NCI-H146 treated with DMSO at 0.1 percent for 48 hours (cell line): Measurements from ENCODE around the gene GMDS.
A peak's percentile ranks its signal among the peaks of the same experiment; 100 is the strongest.

ENCODE experiments used
- DNase-seq: peaks from one replicate; lab custom pipeline; 2025; ENCODE audit not compliant: unreplicated experiment; lab: John Stamatoyannopoulos, UW

The GMDS gene

GRCh38 chr6:1786455-1787453 lies 458.7 kb downstream of the GMDS start:
- no peak for DNase-seq

GRCh38 chr6:1784422-1784884 lies 461.0 kb downstream of the GMDS start:
- DNase-seq, result no peak

- no peak for DNase-seq
Observed at GRCh38 chr6:1781817-1782184, 463.6 kb downstream of the GMDS start.

GRCh38 chr6:1781152-1781816 lies 464.1 kb downstream of the GMDS start:
- peak; percentile 56 for DNase-seq

- no peak for DNase-seq
Observed at GRCh38 chr6:1780251-1780867, 465.0 kb downstream of the GMDS start.

GRCh38 chr6:1778686-1779235 lies 466.6 kb downstream of the GMDS start:
- DNase-seq, result no peak

GRCh38 chr6:1777921-1778685 lies 467.3 kb downstream of the GMDS start:
- no peak for DNase-seq

GRCh38 chr6:1775441-1775840 lies 470.0 kb downstream of the GMDS start:
- no peak for DNase-seq

GRCh38 chr6:1774226-1774915 lies 471.0 kb downstream of the GMDS start:
- DNase-seq, result no peak

- DNase-seq, result no peak
Observed at GRCh38 chr6:1773700-1774099, 471.7 kb downstream of the GMDS start.

GRCh38 chr6:1770968-1771723 lies 474.3 kb downstream of the GMDS start:
- DNase-seq, result peak; percentile 79

- DNase-seq, result no peak
Observed at GRCh38 chr6:1770435-1770843, 475.0 kb downstream of the GMDS start.

- DNase-seq, result no peak
Observed at GRCh38 chr6:1767481-1768246, 477.7 kb downstream of the GMDS start.

GRCh38 chr6:1766654-1767053 lies 478.8 kb downstream of the GMDS start:
- no peak for DNase-seq

GRCh38 chr6:1765160-1765903 lies 480.1 kb downstream of the GMDS start:
- DNase-seq, result no peak

GRCh38 chr6:1764397-1764987 lies 480.9 kb downstream of the GMDS start:
- DNase-seq, result no peak

- peak; percentile 36 for DNase-seq
Observed at GRCh38 chr6:1763404-1763803, 482.0 kb downstream of the GMDS start.
